Melanocyte of skin (primary cell): Measurements from ENCODE around the gene NME4. TPM values are rescaled to one million over a fixed set of nuclear protein-coding genes. Genes with fewer than 3 reads are reported as not detected.

Experiments used
- small RNA-seq, 2 donors: library from RNA; depleted of rRNA; stranded (forward); fragments of <200 nt; gene quantifications; one replicate each; pipeline ENCODE3, GENCODE V24; 2012
- total RNA-seq, 2 donors: library from RNA; depleted of rRNA; stranded (reverse); fragments of >200 nt; gene quantifications; 2 replicates each; pipeline ENCODE4 v1.2.3, GENCODE V29; 2012

Gene NME4
- total RNA-seq = 100 to 1,000 TPM; 128 to 155 TPM

GRCh38 chr16:397135-397661 lies at the start of gene NME4:
TSS of gene NME4 (plus strand) at chr16:397199. CDS start at chr16:397223, 24 bp downstream.

GRCh38 chr16:352547-353403 lies 44.2 kb upstream of the NME4 start, which contains the start of gene AXIN1:
TSS of gene AXIN1 (minus strand) at chr16:352723. CDS start at chr16:347025, 5,698 bp downstream.

GRCh38 chr16:370443-370842 lies 26.6 kb upstream of the NME4 start, which contains the start of gene MRPL28:
TSS of gene MRPL28 (minus strand) at chr16:370538. CDS start at chr16:370218, 320 bp downstream.

DNA sequence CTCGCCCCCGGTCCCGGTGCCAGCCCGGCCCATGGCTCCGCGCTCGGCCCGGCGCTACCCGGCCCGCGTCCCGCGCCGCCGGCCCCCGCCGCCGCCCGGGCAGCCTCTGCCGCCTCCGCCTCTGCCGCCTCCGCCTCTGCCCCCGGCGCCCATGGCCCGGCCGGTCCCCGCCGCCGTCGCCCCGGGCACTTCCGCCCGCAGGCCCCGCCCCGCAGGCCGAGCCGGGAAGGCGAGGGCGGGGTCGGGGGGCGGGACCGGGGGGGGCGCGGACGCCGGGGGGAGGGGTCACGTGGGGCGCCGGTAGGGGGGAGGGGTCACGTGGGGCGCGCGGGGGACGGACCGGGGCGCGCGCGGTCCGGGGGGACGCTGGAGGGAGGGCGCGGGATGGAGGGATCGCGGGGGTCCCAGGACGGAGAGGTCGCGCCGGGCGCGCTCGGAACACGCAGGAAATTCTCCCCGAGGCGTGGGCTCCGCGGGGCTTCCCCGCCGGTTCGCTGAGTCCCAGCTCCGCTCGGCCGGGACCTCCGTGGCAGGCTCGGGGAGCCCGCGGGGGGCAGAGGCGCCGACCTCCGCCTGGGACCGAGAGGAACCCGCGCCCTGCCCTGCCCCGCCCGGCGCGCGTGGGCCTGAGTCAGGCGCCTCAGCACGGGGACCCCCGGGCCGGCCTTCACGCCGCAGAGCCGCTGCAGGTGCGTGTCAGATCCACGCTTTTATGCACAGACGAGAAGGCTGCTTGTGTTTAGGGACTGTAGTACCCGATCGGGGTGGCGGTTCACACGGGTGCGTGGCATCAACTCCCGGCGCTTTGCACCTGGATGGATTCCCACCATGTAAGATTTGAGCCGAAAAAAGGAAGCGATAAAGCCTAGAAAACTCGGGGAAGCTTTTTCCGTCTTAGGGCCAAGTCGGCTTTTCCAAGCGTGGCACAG lies 14.9 kb upstream of the NME4 start, which contains the start of gene PGAP6:
PGAP6 (minus strand) TSS at position 190 of the 929 bp plus-strand sequence; CDS start at position 33, 157 bp downstream.

DNA sequence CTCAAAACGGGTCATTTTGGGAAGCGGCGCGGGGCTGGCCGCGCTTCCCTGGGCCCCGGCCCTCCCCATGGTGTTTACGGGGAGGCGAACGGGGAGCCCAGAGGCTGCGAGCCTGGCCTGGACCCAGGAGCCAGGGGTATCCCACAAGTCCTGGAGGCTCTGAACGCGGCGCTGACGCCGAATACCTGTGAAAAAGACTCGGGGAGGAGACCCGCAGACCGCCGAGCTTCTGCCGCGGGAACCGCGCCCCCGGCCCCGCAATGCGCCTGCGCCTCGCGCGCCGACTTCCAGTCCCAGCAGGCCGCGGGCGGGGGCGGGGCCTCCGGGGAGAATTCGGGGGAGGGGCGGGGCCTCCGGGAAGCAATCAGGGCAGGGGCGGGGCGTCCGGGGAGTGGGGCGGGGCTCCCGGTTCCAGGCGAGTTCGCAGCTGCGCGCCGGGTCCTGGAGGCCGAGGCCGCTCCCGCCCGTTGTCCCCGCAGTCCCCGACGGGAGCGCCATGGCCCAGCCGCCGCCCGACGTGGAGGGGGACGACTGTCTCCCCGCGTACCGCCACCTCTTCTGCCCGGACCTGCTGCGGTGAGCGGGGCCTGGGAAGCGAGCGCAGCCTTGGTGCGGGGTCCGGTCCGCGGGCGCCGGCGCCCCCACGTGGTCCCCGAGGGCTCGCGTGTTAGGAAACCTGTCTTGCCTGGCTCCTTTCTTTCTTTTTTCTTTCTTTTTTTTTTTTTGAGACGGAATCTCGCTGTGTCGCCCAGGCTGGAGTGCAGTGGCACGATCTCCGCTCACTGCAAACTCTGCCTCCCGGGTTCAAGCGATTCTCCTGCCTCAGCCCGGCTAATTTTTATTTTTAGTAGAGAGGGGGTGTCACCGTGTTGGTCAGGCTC lies 4.7 kb downstream of the NME4 start, which contains the start of gene DECR2:
DECR2 (plus strand) TSS at position 418 of the 881 bp plus-strand sequence; CDS start at position 497, 79 bp downstream.

DNA sequence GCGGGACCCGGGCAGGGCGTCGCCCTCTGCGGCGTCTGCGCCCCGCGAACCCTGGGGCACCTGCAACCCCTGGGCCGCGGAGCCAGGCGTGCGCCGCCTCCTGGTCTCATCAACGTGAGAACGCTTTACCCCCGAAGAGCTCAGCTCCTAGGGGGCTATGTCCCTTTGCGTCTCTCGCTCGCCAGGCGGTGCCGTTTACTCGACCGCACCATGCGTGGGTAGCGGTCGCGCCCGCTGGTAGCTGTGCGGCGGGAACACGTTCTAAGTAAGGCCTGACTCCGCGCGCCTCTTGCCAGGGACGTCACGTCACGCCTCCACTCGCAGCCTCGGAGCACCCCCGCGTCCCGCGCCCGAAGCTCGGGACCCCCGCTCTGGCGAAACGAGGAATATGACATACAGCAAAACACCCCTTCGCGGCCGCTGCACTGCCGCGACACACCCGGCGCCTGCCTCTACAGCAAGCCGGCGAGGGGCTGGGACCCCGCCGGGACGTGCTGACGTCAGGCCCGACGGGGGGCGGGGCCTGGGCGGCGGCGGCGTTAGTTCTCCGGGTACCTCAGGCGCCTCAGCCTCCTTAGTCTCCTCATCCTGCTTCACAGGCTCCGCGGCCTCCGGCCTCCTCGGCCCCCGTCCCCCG lies 28.2 kb downstream of the NME4 start, which contains the start of gene RAB11FIP3:
RAB11FIP3 (plus strand) TSS at position 568 of the 637 bp plus-strand sequence. CDS start 358 bp downstream, outside the sequence.

Small RNAs within 50 kb of the gene (small RNA-seq; reads per million reads assigned to genes)
- 0 reads per million in 2 donors for gene RF00019

Other genes with a start within 250 kb of the NME4 start
- not detected for gene HBZ, start 244.6 kb upstream of the NME4 start, total RNA-seq
- not detected for gene HBM, start 231.2 kb upstream of the NME4 start, total RNA-seq
- gene HBA2, start 224.3 kb upstream of the NME4 start, total RNA-seq = not detected
- gene HBA1, start 220.5 kb upstream of the NME4 start, total RNA-seq = not detected
- 1 to 10 TPM; 1.3 to 1.4 TPM for gene HBQ1, start 216.7 kb upstream of the NME4 start, total RNA-seq
- 10 to 100 TPM; 30.3 to 30.6 TPM for gene LUC7L, start 167.8 kb upstream of the NME4 start, total RNA-seq
- gene FAM234A, start 162.4 kb upstream of the NME4 start, total RNA-seq = 100 to 1,000 TPM in 1 of 2 donors, 10 to 100 TPM in 1; 68.9 to 126 TPM
- 1 to 10 TPM in 1 of 2 donors, under 1 TPM in 1; 0.33 to 2.1 TPM for gene RGS11, start 121.3 kb upstream of the NME4 start, total RNA-seq
- not detected for gene ARHGDIG, start 116.6 kb upstream of the NME4 start, total RNA-seq
- gene PDIA2, start 114.0 kb upstream of the NME4 start, total RNA-seq = not detected
- gene AXIN1, start 44.5 kb upstream of the NME4 start, total RNA-seq = 10 to 100 TPM; 18.9 to 28.6 TPM
- 10 to 100 TPM; 63.0 to 85.9 TPM for gene MRPL28, start 26.7 kb upstream of the NME4 start, total RNA-seq
- 10 to 100 TPM; 63.3 to 90.9 TPM for gene PGAP6, start 15.2 kb upstream of the NME4 start, total RNA-seq
- 10 to 100 TPM; 15.3 to 22.0 TPM for gene DECR2, start 4.7 kb downstream of the NME4 start, total RNA-seq
- 10 to 100 TPM; 15.3 to 21.7 TPM for gene RAB11FIP3, start 28.4 kb downstream of the NME4 start, total RNA-seq
- 10 to 100 TPM; 35.4 to 47.3 TPM for gene CAPN15, start 130.5 kb downstream of the NME4 start, total RNA-seq
- not detected for gene PRR35, start 163.2 kb downstream of the NME4 start, total RNA-seq
- gene NHLRC4, start 169.8 kb downstream of the NME4 start, total RNA-seq = 1 to 10 TPM; 2.0 to 2.4 TPM
- gene PIGQ, start 172.8 kb downstream of the NME4 start, total RNA-seq = 10 to 100 TPM; 36.8 to 38.3 TPM
- gene RAB40C, start 192.9 kb downstream of the NME4 start, total RNA-seq = 1 to 10 TPM; 7.0 to 7.2 TPM
- under 1 TPM; under 0.01 to 0.34 TPM for gene WFIKKN1, start 233.8 kb downstream of the NME4 start, total RNA-seq
- 10 to 100 TPM; 51.6 to 57.3 TPM for gene METTL26, start 239.1 kb downstream of the NME4 start, total RNA-seq
- gene MCRIP2, start 244.6 kb downstream of the NME4 start, total RNA-seq = 10 to 100 TPM; 21.7 to 36.0 TPM